Spleen (tissue), 11 donors: ENCODE data around the gene MFAP3L. TPM values are rescaled to one million over a fixed set of nuclear protein-coding genes. Genes with fewer than 3 reads are reported as not detected.

Experiments
- DNase-seq: peaks from one replicate; pipeline ENCODE4 v3.0.0-alpha.2; 2020
- H3K27ac ChIP-seq, 8 donors: fragments of 200-600 bp; sonication (generic) in 7 of 8; 1 replicate in 4 of 8; 2 replicates in 4 of 8; pipeline versions ENCODE4 v1.5.0 to v1.8.0; 2016 to 2021; ENCODE audit warnings: inconsistent platforms in 4 of 8, mild to moderate bottlenecking in 4 of 8, moderate library complexity in 1 of 8
- H3K27me3 ChIP-seq, 7 donors: fragments of 200-600 bp; sonication (generic) in 6 of 7; replicated peaks in 1 of 7; 1 replicate in 4 of 7; 2 replicates in 3 of 7; pipeline versions ENCODE4 v1.5.0 to v1.8.0; 2016 to 2021; ENCODE audit warnings: inconsistent platforms in 3 of 7, mild to moderate bottlenecking in 1 of 7
- H3K36me3 ChIP-seq, 6 donors: fragments of 200-600 bp; sonication (generic) in 5 of 6; 1 replicate in 4 of 6; 2 replicates in 2 of 6; pipeline versions ENCODE4 v1.5.0 to v1.8.0; 2016 to 2021; ENCODE audit warnings: inconsistent platforms in 2 of 6
- H3K4me1 ChIP-seq, 6 donors: fragments of 200-600 bp; sonication (generic) in 5 of 6; 1 replicate in 3 of 6; 2 replicates in 3 of 6; pipeline versions ENCODE4 v1.5.0 to v1.8.0; 2016 to 2021; ENCODE audit warnings: inconsistent platforms in 3 of 6
- H3K4me3 ChIP-seq, 8 donors: fragments of 200-600 bp; sonication (generic) in 7 of 8; 1 replicate in 4 of 8; 2 replicates in 4 of 8; pipeline versions ENCODE4 v1.5.0 to v1.8.0; 2016 to 2021; ENCODE audit warnings: inconsistent platforms in 4 of 8, mild to moderate bottlenecking in 4 of 8, moderate library complexity in 2 of 8
- H3K9me3 ChIP-seq, 8 donors: fragments of 200-600 bp; sonication (generic) in 7 of 8; 1 replicate in 4 of 8; 2 replicates in 4 of 8; pipeline versions ENCODE4 v1.5.0 to v1.8.0; 2016 to 2021; ENCODE audit warnings: inconsistent platforms in 4 of 8
- POLR2A ChIP-seq, 3 donors: fragments of 450-650 bp; IDR thresholded peaks; one replicate each; pipeline ENCODE4 v1.5.1; 2017; ENCODE audit warnings: antibody characterized with exemption in 3 of 3, mild to moderate bottlenecking in 1 of 3
- POLR2AphosphoS5 ChIP-seq, 3 donors: sonication (generic); formaldehyde crosslinking; IDR thresholded peaks; one replicate each; pipeline ENCODE4 v1.5.1; 2017; ENCODE audit warnings: antibody characterized with exemption in 3 of 3
- WGBS, 5 donors: extraction: QIAGEN DNeasy Blood & Tissue Kit in 3 of 5; methylation state at CpG; one replicate each; pipeline versions ENCODE4 v1.1.5 to v1.1.7; 2013 to 2018; 5-methylcytosine and 5-hydroxymethylcytosine counted together
- intact Hi-C: fragments of 100-400 bp; cut with DNase I; formaldehyde crosslinking; loops from one replicate; pipeline ENCODE4 v1.15.0; 2023; ENCODE audit warnings: low total_unique reads
- polyA plus RNA-seq, 3 donors: library from polyadenylated mRNA; stranded (reverse); fragments of 200-250 nt; gene quantifications; one replicate each; pipeline ENCODE4 v1.2.1, GENCODE V29; 2013
- total RNA-seq, 7 donors: library from RNA; depleted of rRNA in 3 of 7; stranded (reverse); fragments of >200 nt in 3 of 7; fragmentation: NEBNext Ultra II Directional in 4 of 7; extraction: Animal tissue kit (Norgen Biotek cat#: 25700) in 4 of 7; gene quantifications; one replicate each; pipeline versions ENCODE4 v1.1.0 to v1.2.1, GENCODE V29; 2016 to 2021
- TF ChIP-seq, protein P1 (sequence below), 11 experiments: fragments of 200-600 bp in 7 of 11; fragments of 450-650 bp in 4 of 11; sonication (generic) in 4 of 11; IDR thresholded peaks in 8 of 11; conservative IDR thresholded peaks in 3 of 11; 1 replicate in 7 of 11; 2 replicates in 4 of 11; pipeline versions ENCODE4 v1.4.0 to v1.8.0; 2016 to 2021; ENCODE audit warnings: antibody characterized with exemption in 11 of 11, inconsistent platforms in 4 of 11, mild to moderate bottlenecking in 1 of 11
- donor health status: healthy with polysubstance abuse.
- donor health status: DM: no; HTN: no; CAD: no; lungs with moderate emphysema.
- donor health status: DM: no; HTN: no; CAD: no.
- donor health status: Bipolar disorder and iron deficiency.
- donor health status: healthy.
- donor health status: DM: no; HTN: no; CAD: no.
- donor health status: DM: yes; HTN: yes; CAD: no.

MFAP3L gene
- total and polyA plus RNA-seq, 10 donors: 0.35 to 14.3 (median 5.4) TPM

DNA sequence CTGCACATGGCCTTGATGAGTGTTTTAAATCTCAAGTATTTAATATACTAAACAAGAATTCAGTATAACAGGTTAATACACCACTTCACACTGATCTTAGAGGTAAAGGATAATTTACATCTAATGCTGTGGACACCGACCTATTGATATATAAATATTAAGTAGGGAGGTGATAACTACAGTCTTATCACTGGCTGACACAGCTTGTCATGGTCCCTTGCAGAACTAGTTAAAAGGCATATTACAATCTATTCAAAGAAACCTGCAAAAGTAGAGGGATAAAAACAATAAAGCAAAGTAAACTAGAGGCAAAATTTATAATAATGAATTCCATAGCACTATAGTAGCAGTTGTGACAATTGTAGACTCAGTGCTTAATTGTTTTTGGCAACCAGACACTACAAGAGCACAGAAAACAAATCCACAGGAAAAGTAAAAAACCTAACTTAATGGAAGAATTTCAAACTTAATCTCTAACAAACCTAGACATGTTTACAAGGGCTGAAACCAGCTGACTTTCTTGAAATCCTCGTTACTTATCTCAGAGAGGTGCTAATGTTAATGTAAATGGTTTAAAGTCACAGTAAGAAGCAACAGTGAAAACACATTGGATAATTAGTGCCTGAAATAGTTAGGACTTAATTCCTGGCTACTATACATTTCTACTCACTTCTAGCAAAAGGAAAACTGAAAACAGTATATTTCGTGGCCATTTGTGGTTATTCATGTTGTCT lies 25.0 kb downstream of the MFAP3L start:
- H3K36me3 ChIP-seq: no peaks in the 10 kb centered on the region
- no peak for TF ChIP-seq POLR2AphosphoS5 (IDR thresholded peaks at IDR 0.05)
- TF ChIP-seq, protein P1, sequence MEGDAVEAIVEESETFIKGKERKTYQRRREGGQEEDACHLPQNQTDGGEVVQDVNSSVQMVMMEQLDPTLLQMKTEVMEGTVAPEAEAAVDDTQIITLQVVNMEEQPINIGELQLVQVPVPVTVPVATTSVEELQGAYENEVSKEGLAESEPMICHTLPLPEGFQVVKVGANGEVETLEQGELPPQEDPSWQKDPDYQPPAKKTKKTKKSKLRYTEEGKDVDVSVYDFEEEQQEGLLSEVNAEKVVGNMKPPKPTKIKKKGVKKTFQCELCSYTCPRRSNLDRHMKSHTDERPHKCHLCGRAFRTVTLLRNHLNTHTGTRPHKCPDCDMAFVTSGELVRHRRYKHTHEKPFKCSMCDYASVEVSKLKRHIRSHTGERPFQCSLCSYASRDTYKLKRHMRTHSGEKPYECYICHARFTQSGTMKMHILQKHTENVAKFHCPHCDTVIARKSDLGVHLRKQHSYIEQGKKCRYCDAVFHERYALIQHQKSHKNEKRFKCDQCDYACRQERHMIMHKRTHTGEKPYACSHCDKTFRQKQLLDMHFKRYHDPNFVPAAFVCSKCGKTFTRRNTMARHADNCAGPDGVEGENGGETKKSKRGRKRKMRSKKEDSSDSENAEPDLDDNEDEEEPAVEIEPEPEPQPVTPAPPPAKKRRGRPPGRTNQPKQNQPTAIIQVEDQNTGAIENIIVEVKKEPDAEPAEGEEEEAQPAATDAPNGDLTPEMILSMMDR (IDR thresholded peaks at IDR 0.05 in 8 of 11, conservative IDR thresholded peaks at IDR 0.05 in 3 of 11): no peak
- no peak for TF ChIP-seq POLR2A (IDR thresholded peaks at IDR 0.05)
- H3K27me3 ChIP-seq: no peaks in the 10 kb centered on the region
- no peak overlapping the region for H3K27ac ChIP-seq
- WGBS, 5 donors: 71 to 77% (median 74%) methylated on average over 3 of the region's 3 CpGs
- no peak for DNase-seq
- no peaks in the 10 kb centered on the region for H3K9me3 ChIP-seq
- H3K4me3 ChIP-seq: no peak overlapping the region
- intact Hi-C loops: no loop called here
- H3K4me1 ChIP-seq: no peaks in the 10 kb centered on the region

DNA sequence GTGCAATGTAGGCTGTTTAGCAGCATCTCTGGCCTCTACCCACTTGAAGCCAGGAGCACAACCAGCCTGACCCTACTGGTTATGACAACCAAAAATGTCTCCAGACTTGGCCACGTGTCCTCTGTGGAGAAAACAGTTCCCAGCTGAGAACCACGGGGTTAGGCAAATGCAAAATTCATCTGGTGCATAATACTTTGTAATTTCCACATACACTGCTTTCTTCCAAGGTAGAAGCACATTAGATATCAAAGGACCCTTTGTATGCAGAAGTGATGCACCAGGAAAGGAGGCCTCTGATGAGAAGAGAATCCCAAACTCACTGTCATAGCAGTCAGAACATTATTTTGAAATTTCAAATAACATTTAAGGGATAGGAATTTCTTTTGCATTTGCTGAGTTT lies 26.3 kb downstream of the MFAP3L start:
- H3K4me1 ChIP-seq: no peaks in the 10 kb centered on the region

DNA sequence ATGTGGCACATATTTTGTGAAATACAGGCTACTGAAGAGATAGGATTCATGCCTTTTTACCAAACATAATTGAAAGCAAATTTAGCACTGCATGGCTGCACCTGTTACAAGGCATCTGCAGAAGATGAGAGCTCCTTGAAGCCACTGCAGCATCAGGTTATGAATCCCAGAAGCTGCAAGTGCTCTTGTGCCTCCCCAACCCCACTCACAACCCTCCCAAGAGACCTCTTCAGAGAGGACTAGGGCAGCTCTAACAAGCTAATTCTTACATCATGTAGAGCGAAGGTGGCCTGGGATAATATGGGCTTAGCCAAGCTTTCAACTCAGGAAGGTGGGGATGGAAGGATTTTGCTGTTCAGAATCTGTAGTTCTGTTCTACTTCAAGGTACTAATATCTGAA lies 27.2 kb downstream of the MFAP3L start:
- Histone ChIP-seq H3K4me3 (no peak overlapping the region), H3K36me3 (no peaks in the 10 kb centered on the region), H3K27me3 (no peaks in the 10 kb centered on the region), H3K4me1 (no peaks in the 10 kb centered on the region), H3K9me3 (no peaks in the 10 kb centered on the region), H3K27ac (no peak overlapping the region)
- TF ChIP-seq POLR2A (IDR thresholded peaks at IDR 0.05) (no peak), POLR2AphosphoS5 (IDR thresholded peaks at IDR 0.05) (no peak)
- TF ChIP-seq, protein P1 (IDR thresholded peaks at IDR 0.05 in 8 of 11, conservative IDR thresholded peaks at IDR 0.05 in 3 of 11): no peak
- WGBS, 5 donors: 88 to 95% (median 92%) methylated on average over 1 of the region's 1 CpG
- no peak for DNase-seq
- intact Hi-C loops: loop anchor here (10.0 kb wide), 1 partner anchor 84 kb away; no protein-coding TSS in a partner anchor

More for the DNA sequence above, 26.3 kb downstream of the MFAP3L start:
- no peak for DNase-seq
- Histone ChIP-seq H3K27ac (no peak overlapping the region), H3K36me3 (no peaks in the 10 kb centered on the region), H3K27me3 (no peaks in the 10 kb centered on the region), H3K9me3 (no peaks in the 10 kb centered on the region), H3K4me3 (no peak overlapping the region)
- intact Hi-C loops: loop anchor here (10.0 kb wide), 1 partner anchor 85 kb away; no protein-coding TSS in a partner anchor
- no peak for TF ChIP-seq POLR2A (IDR thresholded peaks at IDR 0.05)
- TF ChIP-seq, protein P1 (IDR thresholded peaks at IDR 0.05 in 8 of 11, conservative IDR thresholded peaks at IDR 0.05 in 3 of 11): no peak
- no peak for TF ChIP-seq POLR2AphosphoS5 (IDR thresholded peaks at IDR 0.05)
- 74 to 87% (median 80%) methylated on average over 2 of the region's 2 CpGs for whole genome bisulfite sequencing, 5 donors

DNA sequence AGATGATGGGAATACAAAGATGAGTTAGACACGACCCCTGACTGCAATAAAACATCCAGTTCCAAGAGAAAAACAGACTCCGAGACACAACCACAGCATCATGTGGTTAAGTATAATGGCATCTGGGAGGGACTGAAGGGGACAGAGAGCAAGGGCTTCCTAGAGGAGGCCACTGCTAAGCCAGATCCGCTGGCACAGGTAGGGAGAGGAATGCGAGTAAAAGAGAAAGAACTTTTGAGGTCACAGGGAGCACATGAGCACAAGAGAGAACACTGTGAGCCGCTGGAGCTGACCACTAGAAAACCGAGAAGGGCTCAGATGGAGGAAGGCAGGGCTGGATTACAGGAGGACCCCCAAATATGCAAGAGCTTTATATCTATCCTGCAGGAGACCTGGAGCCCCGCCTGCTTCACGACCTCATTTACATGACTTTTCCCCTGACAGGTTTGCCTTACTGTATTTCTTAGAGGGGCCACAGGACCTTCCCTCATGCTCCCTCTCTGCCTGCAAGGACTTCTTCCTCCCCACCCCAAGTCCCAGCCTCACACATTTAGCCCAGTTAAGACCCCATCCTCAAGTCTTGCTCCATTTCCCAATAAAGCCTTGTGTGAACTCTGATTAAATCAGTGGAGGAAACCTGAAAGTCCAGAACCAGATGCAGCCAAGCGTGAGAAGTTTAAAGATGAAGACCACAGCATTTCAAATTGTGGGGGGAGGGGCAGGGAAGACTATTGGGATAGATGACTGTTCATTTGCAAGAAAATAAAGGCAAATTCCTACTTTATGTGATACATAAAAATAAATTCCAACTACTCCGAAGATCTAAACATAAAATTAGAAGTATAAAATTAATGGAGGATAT lies 29.6 kb downstream of the MFAP3L start:
- no peak for DNase-seq
- Histone ChIP-seq H3K9me3 (no peaks in the 10 kb centered on the region), H3K4me1 (no peaks in the 10 kb centered on the region), H3K36me3 (no peaks in the 10 kb centered on the region), H3K27ac (no peak overlapping the region), H3K4me3 (no peak overlapping the region), H3K27me3 (no peaks in the 10 kb centered on the region)
- TF ChIP-seq POLR2AphosphoS5 (IDR thresholded peaks at IDR 0.05) (no peak), POLR2A (IDR thresholded peaks at IDR 0.05) (no peak)
- TF ChIP-seq, protein P1 (IDR thresholded peaks at IDR 0.05 in 8 of 11, conservative IDR thresholded peaks at IDR 0.05 in 3 of 11): no peak
- intact Hi-C loops: loop anchor here (10.0 kb wide), 1 partner anchor 82 kb away; no protein-coding TSS in a partner anchor
- WGBS, 5 donors: 81 to 93% (median 85%) methylated on average over 10 of the region's 10 CpGs
